ENCODE data around the gene DPCD.

DNA sequence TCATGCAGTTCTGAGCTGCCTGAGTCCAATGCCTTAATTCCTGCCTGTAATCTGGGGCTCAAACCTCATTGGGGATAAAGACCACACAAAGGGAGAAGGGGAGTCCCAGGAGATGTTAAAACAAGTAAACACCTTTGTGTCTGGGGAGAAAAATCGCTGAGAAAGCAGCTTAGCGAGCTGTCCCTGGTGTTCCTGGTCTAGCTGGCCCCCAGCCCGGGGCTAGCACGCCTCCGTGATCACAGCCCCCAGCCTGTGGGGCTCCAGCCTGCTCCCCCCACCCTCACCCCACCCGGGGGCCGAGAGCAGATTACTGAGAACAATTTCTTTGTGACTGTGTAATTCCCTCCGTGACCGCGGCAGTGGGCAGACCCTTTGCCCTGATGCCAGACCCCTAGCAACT lies 24.8 kb downstream of the DPCD start:
- no peak for TF ChIP-seq POLR2AphosphoS5 (IDR thresholded peaks at IDR 0.05; ENCODE audit: borderline replicate concordance, low read depth, low read length)
- TF ChIP-seq EZH2 (IDR thresholded peaks at IDR 0.05), result no peak
- TF ChIP-seq FOXP2 (optimal IDR thresholded peaks at IDR 0.05; ENCODE audit: control extremely low read depth, extremely low read length, insufficient read depth), result no peak

Measured in SK-N-MC (cell line).